ENCODE results near the gene STX8. TPM values are rescaled to one million over a fixed set of nuclear protein-coding genes. Genes with fewer than 3 reads are reported as not detected.

STX8 gene
- total RNA-seq, 1 experiment from 2014 or later = 38.8 TPM

GRCh38 chr17:9488556-9488955 lies 87.1 kb downstream of the STX8 start:
- RAD21 ChIA-PET (ENCODE audit: low non-redundant PET in 1 of 2, low total read pairs in 2 of 2, uncharacterized antibody in 2 of 2, unreplicated experiment in 2 of 2) = no interaction called here
- CTCF ChIA-PET = no interaction called here
- no peak overlapping the region for H3K4me3 ChIP-seq (replicated peaks in 1 of 2; ENCODE audit: low read depth in 1 of 2, low read length in 2 of 2)
- TF ChIP-seq EZH2phosphoT487 (IDR thresholded peaks at IDR 0.05; ENCODE audit: borderline replicate concordance) (no peak), CBX3 (IDR thresholded peaks at IDR 0.05; ENCODE audit: low read depth) (no peak), SP1 (IDR thresholded peaks at IDR 0.05; ENCODE audit: low read depth) (no peak), JUND (IDR thresholded peaks at IDR 0.05) (no peak), ZBTB33 (IDR thresholded peaks at IDR 0.05; ENCODE audit: extremely low read depth, insufficient replicate concordance, low read length) (no peak), EGR1 (IDR thresholded peaks at IDR 0.05; ENCODE audit: low read depth) (no peak), RAD21 (IDR thresholded peaks at IDR 0.05; ENCODE audit: low read depth) (no peak), EZH2 (IDR thresholded peaks at IDR 0.05) (no peak), YY1 (IDR thresholded peaks at IDR 0.05; ENCODE audit: extremely low read depth, insufficient replicate concordance, low read depth, low read length) (no peak), CEBPB (IDR thresholded peaks at IDR 0.05; ENCODE audit: low read depth) (no peak), POLR2A (IDR thresholded peaks at IDR 0.05; ENCODE audit: borderline replicate concordance, extremely low read depth, insufficient read depth, insufficient read length) (no peak)
- TF ChIP-seq, protein P1, sequence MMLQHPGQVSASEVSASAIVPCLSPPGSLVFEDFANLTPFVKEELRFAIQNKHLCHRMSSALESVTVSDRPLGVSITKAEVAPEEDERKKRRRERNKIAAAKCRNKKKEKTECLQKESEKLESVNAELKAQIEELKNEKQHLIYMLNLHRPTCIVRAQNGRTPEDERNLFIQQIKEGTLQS (IDR thresholded peaks at IDR 0.05) = no peak
- TF ChIP-seq, protein P2, sequence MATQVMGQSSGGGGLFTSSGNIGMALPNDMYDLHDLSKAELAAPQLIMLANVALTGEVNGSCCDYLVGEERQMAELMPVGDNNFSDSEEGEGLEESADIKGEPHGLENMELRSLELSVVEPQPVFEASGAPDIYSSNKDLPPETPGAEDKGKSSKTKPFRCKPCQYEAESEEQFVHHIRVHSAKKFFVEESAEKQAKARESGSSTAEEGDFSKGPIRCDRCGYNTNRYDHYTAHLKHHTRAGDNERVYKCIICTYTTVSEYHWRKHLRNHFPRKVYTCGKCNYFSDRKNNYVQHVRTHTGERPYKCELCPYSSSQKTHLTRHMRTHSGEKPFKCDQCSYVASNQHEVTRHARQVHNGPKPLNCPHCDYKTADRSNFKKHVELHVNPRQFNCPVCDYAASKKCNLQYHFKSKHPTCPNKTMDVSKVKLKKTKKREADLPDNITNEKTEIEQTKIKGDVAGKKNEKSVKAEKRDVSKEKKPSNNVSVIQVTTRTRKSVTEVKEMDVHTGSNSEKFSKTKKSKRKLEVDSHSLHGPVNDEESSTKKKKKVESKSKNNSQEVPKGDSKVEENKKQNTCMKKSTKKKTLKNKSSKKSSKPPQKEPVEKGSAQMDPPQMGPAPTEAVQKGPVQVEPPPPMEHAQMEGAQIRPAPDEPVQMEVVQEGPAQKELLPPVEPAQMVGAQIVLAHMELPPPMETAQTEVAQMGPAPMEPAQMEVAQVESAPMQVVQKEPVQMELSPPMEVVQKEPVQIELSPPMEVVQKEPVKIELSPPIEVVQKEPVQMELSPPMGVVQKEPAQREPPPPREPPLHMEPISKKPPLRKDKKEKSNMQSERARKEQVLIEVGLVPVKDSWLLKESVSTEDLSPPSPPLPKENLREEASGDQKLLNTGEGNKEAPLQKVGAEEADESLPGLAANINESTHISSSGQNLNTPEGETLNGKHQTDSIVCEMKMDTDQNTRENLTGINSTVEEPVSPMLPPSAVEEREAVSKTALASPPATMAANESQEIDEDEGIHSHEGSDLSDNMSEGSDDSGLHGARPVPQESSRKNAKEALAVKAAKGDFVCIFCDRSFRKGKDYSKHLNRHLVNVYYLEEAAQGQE (IDR thresholded peaks at IDR 0.05; ENCODE audit: low read depth) = no peak
- TF ChIP-seq, protein P3, sequence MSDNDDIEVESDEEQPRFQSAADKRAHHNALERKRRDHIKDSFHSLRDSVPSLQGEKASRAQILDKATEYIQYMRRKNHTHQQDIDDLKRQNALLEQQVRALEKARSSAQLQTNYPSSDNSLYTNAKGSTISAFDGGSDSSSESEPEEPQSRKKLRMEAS (IDR thresholded peaks at IDR 0.05) = no peak
- H3K27ac ChIP-seq (ENCODE audit: low read depth, low read length) = no peak overlapping the region
- intact Hi-C loops (cut with micrococcal nuclease) = no loop called here
- H3K9ac ChIP-seq (ENCODE audit: low read length) = no peak overlapping the region
- no peak for DNase-seq (ENCODE audit: low read depth, low spot score)
- no peaks in the 10 kb centered on the region for H3K9me3 ChIP-seq (ENCODE audit: control insufficient read depth in 1 of 2, insufficient read depth in 1 of 2, low read depth in 1 of 2, low read length in 2 of 2)
- no peaks in the 10 kb centered on the region for H3K36me3 ChIP-seq (ENCODE audit: control insufficient read depth in 1 of 2, insufficient read depth in 2 of 2, low read length in 2 of 2)
- no peaks in the 10 kb centered on the region for H3K9me2 ChIP-seq (ENCODE audit: insufficient read depth)
- BruUV-seq (replicated peaks) = no TSS peak
- H4K20me1 ChIP-seq (ENCODE audit: insufficient read depth) = no peaks in the 10 kb centered on the region
- no peak for ATAC-seq
- H2AFZ ChIP-seq (ENCODE audit: low read depth, low read length, poor library complexity, severe bottlenecking) = no peak overlapping the region
- POLR2A ChIA-PET = no interaction called here
- no peaks in the 10 kb centered on the region for H3K27me3 ChIP-seq (ENCODE audit: insufficient read depth, low read length)
- no peaks in the 10 kb centered on the region for H3K4me1 ChIP-seq (ENCODE audit: control insufficient read depth in 1 of 2, insufficient read depth in 2 of 2, low read length in 2 of 2)
- no peak overlapping the region for H3K4me2 ChIP-seq (ENCODE audit: low read length)
- H3K79me2 ChIP-seq (ENCODE audit: insufficient read depth, low read length) = no peaks in the 10 kb centered on the region
